ENCODE measurements around the gene SMC6. TPM values are rescaled to one million over a fixed set of nuclear protein-coding genes. Genes with fewer than 3 reads are reported as not detected.

The SMC6 gene
- total RNA-seq, 1 donor from 2014 or later = 34.9 TPM

- DNase-seq = no peak
- H3K9me3 Mint-ChIP-seq = no peaks in the 10 kb centered on the region
- intact Hi-C loops (cut with micrococcal nuclease) = loop anchor here (1.0 to 10.0 kb wide), 3 partner anchors 34 to 656 kb away; partner anchors contain the start of gene SMC6
- H3K36me3 Mint-ChIP-seq (ENCODE audit: low read depth) = peaks cover 29% of the 10 kb centered on the region
- no peak overlapping the region for H3K27ac Mint-ChIP-seq
- no peaks in the 10 kb centered on the region for H3K27me3 Mint-ChIP-seq
- no peak overlapping the region for H3K4me3 Mint-ChIP-seq
- H3K4me1 Mint-ChIP-seq = no peaks in the 10 kb centered on the region
These were observed 34.9 kb downstream of the SMC6 start for GRCh38 chr2:17718689-17719088.

GRCh38 chr2:17717666-17718065, 35.9 kb downstream of the SMC6 start:
- Mint-ChIP-seq H3K27ac (no peak overlapping the region), H3K27me3 (no peaks in the 10 kb centered on the region), H3K4me3 (no peak overlapping the region), H3K9me3 (no peaks in the 10 kb centered on the region), H3K4me1 (peaks cover 2% of the 10 kb centered on the region), H3K36me3 (ENCODE audit: low read depth) (peaks cover 38% of the 10 kb centered on the region)
- intact Hi-C loops (cut with micrococcal nuclease) = loop anchor here (2.0 to 10.0 kb wide), 2 partner anchors 35 to 657 kb away; partner anchors contain the start of gene SMC6
- no peak for DNase-seq

- no peaks in the 10 kb centered on the region for H3K9me3 Mint-ChIP-seq
- H3K27ac Mint-ChIP-seq = no peak overlapping the region
- H3K36me3 Mint-ChIP-seq (ENCODE audit: low read depth) = peaks cover 25% of the 10 kb centered on the region
- H3K4me3 Mint-ChIP-seq = no peak overlapping the region
- intact Hi-C loops (cut with micrococcal nuclease) = loop anchor here (10.0 kb wide), 1 partner anchor 662 kb away; no protein-coding TSS in a partner anchor
- no peak for DNase-seq
- H3K27me3 Mint-ChIP-seq = no peaks in the 10 kb centered on the region
- H3K4me1 Mint-ChIP-seq = peaks cover 2% of the 10 kb centered on the region
These were observed 40.3 kb downstream of the SMC6 start for GRCh38 chr2:17713291-17713690.

- H3K4me3 Mint-ChIP-seq = no peak overlapping the region
These were observed 42.9 kb downstream of the SMC6 start for GRCh38 chr2:17710547-17711248.

GRCh38 chr2:17709897-17710296, 43.7 kb downstream of the SMC6 start:
- intact Hi-C loops (cut with micrococcal nuclease) = loop anchor here (10.0 kb wide), 1 partner anchor 665 kb away; no protein-coding TSS in a partner anchor

More at GRCh38 chr2:17710547-17711248, 42.9 kb downstream of the SMC6 start:
- H3K27ac Mint-ChIP-seq = no peak overlapping the region
- peaks cover 32% of the 10 kb centered on the region for H3K36me3 Mint-ChIP-seq (ENCODE audit: low read depth)
- intact Hi-C loops (cut with micrococcal nuclease) = loop anchor here (10.0 kb wide), 1 partner anchor 664 kb away; no protein-coding TSS in a partner anchor
- no peaks in the 10 kb centered on the region for H3K9me3 Mint-ChIP-seq
- no peak for DNase-seq
- H3K27me3 Mint-ChIP-seq = no peaks in the 10 kb centered on the region
- H3K4me1 Mint-ChIP-seq = peaks cover 2% of the 10 kb centered on the region

GRCh38 chr2:17708501-17708900, 45.1 kb downstream of the SMC6 start:
- no peak overlapping the region for H3K27ac Mint-ChIP-seq
- H3K9me3 Mint-ChIP-seq = no peaks in the 10 kb centered on the region
- DNase-seq = no peak
- no peak overlapping the region for H3K4me3 Mint-ChIP-seq
- H3K27me3 Mint-ChIP-seq = no peaks in the 10 kb centered on the region
- peaks cover 2% of the 10 kb centered on the region for H3K4me1 Mint-ChIP-seq
- intact Hi-C loops (cut with micrococcal nuclease) = no loop called here
- peaks cover 30% of the 10 kb centered on the region for H3K36me3 Mint-ChIP-seq (ENCODE audit: low read depth)

More at GRCh38 chr2:17709897-17710296, 43.7 kb downstream of the SMC6 start:
- Mint-ChIP-seq H3K4me3 (no peak overlapping the region), H3K27ac (no peak overlapping the region), H3K36me3 (ENCODE audit: low read depth) (peaks cover 30% of the 10 kb centered on the region), H3K27me3 (no peaks in the 10 kb centered on the region), H3K4me1 (peaks cover 2% of the 10 kb centered on the region), H3K9me3 (no peaks in the 10 kb centered on the region)
- no peak for DNase-seq

GRCh38 chr2:17706845-17707244, 46.8 kb downstream of the SMC6 start:
- no peak overlapping the region for H3K27ac Mint-ChIP-seq
- H3K36me3 Mint-ChIP-seq (ENCODE audit: low read depth) = peaks cover 23% of the 10 kb centered on the region
- intact Hi-C loops (cut with micrococcal nuclease) = no loop called here
- H3K27me3 Mint-ChIP-seq = no peaks in the 10 kb centered on the region
- no peaks in the 10 kb centered on the region for H3K9me3 Mint-ChIP-seq
- no peaks in the 10 kb centered on the region for H3K4me1 Mint-ChIP-seq
- no peak for DNase-seq
- H3K4me3 Mint-ChIP-seq = no peak overlapping the region

- H3K4me1 Mint-ChIP-seq = no peaks in the 10 kb centered on the region
- no peaks in the 10 kb centered on the region for H3K27me3 Mint-ChIP-seq
- H3K27ac Mint-ChIP-seq = no peak overlapping the region
- intact Hi-C loops (cut with micrococcal nuclease) = no loop called here
- H3K36me3 Mint-ChIP-seq (ENCODE audit: low read depth) = peaks cover 40% of the 10 kb centered on the region
- no peak for DNase-seq
- no peak overlapping the region for H3K4me3 Mint-ChIP-seq
- H3K9me3 Mint-ChIP-seq = peaks cover 3% of the 10 kb centered on the region
These were observed 62.8 kb downstream of the SMC6 start for GRCh38 chr2:17690776-17691175.

GRCh38 chr2:17689010-17689409, 64.6 kb downstream of the SMC6 start:
- intact Hi-C loops (cut with micrococcal nuclease) = no loop called here
- Mint-ChIP-seq H3K9me3 (peaks cover 3% of the 10 kb centered on the region), H3K36me3 (ENCODE audit: low read depth) (peaks cover 41% of the 10 kb centered on the region), H3K27ac (no peak overlapping the region), H3K4me1 (no peaks in the 10 kb centered on the region), H3K27me3 (no peaks in the 10 kb centered on the region), H3K4me3 (no peak overlapping the region)
- no peak for DNase-seq

GRCh38 chr2:17688600-17688999, 65.0 kb downstream of the SMC6 start:
- Mint-ChIP-seq H3K4me1 (no peaks in the 10 kb centered on the region), H3K27ac (no peak overlapping the region), H3K4me3 (no peak overlapping the region), H3K9me3 (peaks cover 3% of the 10 kb centered on the region), H3K27me3 (no peaks in the 10 kb centered on the region), H3K36me3 (ENCODE audit: low read depth) (peaks cover 39% of the 10 kb centered on the region)
- intact Hi-C loops (cut with micrococcal nuclease) = no loop called here
- no peak for DNase-seq

GRCh38 chr2:17683981-17684380, 69.6 kb downstream of the SMC6 start:
- H3K27ac Mint-ChIP-seq = no peak overlapping the region
- no peak overlapping the region for H3K4me3 Mint-ChIP-seq
- peaks cover 38% of the 10 kb centered on the region for H3K36me3 Mint-ChIP-seq (ENCODE audit: low read depth)
- H3K9me3 Mint-ChIP-seq = no peaks in the 10 kb centered on the region
- peaks cover 3% of the 10 kb centered on the region for H3K4me1 Mint-ChIP-seq
- intact Hi-C loops (cut with micrococcal nuclease) = no loop called here
- no peaks in the 10 kb centered on the region for H3K27me3 Mint-ChIP-seq
- no peak for DNase-seq

- Mint-ChIP-seq H3K27ac (no peak overlapping the region), H3K4me3 (no peak overlapping the region), H3K4me1 (peaks cover 3% of the 10 kb centered on the region), H3K36me3 (ENCODE audit: low read depth) (peaks cover 36% of the 10 kb centered on the region), H3K27me3 (no peaks in the 10 kb centered on the region), H3K9me3 (no peaks in the 10 kb centered on the region)
- DNase-seq = no peak
- intact Hi-C loops (cut with micrococcal nuclease) = no loop called here
These were observed 71.3 kb downstream of the SMC6 start for GRCh38 chr2:17682098-17682857.

- Mint-ChIP-seq H3K4me3 (no peak overlapping the region), H3K4me1 (peaks cover 3% of the 10 kb centered on the region), H3K27ac (no peak overlapping the region), H3K36me3 (ENCODE audit: low read depth) (peaks cover 43% of the 10 kb centered on the region), H3K27me3 (no peaks in the 10 kb centered on the region), H3K9me3 (no peaks in the 10 kb centered on the region)
- intact Hi-C loops (cut with micrococcal nuclease) = no loop called here
- no peak for DNase-seq
These were observed 73.5 kb downstream of the SMC6 start for GRCh38 chr2:17680119-17680518.

GRCh38 chr2:17674817-17675216, 78.8 kb downstream of the SMC6 start:
- H3K27ac Mint-ChIP-seq = no peak overlapping the region

More at GRCh38 chr2:17674817-17675216, 78.8 kb downstream of the SMC6 start:
- H3K36me3 Mint-ChIP-seq (ENCODE audit: low read depth) = peaks cover 29% of the 10 kb centered on the region
- peaks cover 3% of the 10 kb centered on the region for H3K4me1 Mint-ChIP-seq
- no peak overlapping the region for H3K4me3 Mint-ChIP-seq
- intact Hi-C loops (cut with micrococcal nuclease) = no loop called here
- no peak for DNase-seq
- H3K27me3 Mint-ChIP-seq = no peaks in the 10 kb centered on the region
- H3K9me3 Mint-ChIP-seq = no peaks in the 10 kb centered on the region

Measured in activated CD4-positive, alpha-beta T cell treated with anti-CD3 and anti-CD28 coated beads, Interleukin-2, amount 10 ng/mL, durations not matched to agents 24 days and 14 days (primary cell).